GM23338 (cell line): ENCODE results near the gene USP46. TPM values are rescaled to one million over a fixed set of nuclear protein-coding genes. Genes with fewer than 3 reads are reported as not detected.

Experiments used
- ATAC-seq: fragments of 200-7000 bp; cut with Tn5 transposase; 3 replicates; pipeline ENCODE4 v1.9.1; 2020
- DNase-seq: peaks from one replicate; pipeline ENCODE4 v3.0.0-alpha.2; 2015; ENCODE audit warnings: low spot score
- H2AFZ ChIP-seq: fragments of 200-600 bp; sonication (generic); 2 replicates; pipeline ENCODE4 v1.8.0; 2016; ENCODE audit warnings: antibody characterized with exemption, mild to moderate bottlenecking, moderate library complexity
- H3F3A ChIP-seq: fragments of 200-600 bp; sonication (generic); replicated peaks from 2 replicates; pipeline ENCODE4 v1.8.0; 2017; ENCODE audit warnings: antibody characterized with exemption, mixed run types, low read depth
- H3K27ac ChIP-seq: fragments of 200-600 bp; sonication (generic); 2 replicates; pipeline ENCODE4 v1.6.1; 2016; ENCODE audit warnings: low read depth
- H3K27me3 ChIP-seq: fragments of 200-600 bp; sonication (generic); 2 replicates; pipeline ENCODE4 v1.8.0; 2016; ENCODE audit warnings: mild to moderate bottlenecking, mixed run types, moderate library complexity; ENCODE audit not compliant: insufficient read depth
- H3K36me3 ChIP-seq: fragments of 200-600 bp; sonication (generic); 2 replicates; pipeline ENCODE4 v1.8.0; 2016; ENCODE audit warnings: mild to moderate bottlenecking; ENCODE audit not compliant: insufficient read depth
- H3K4me1 ChIP-seq: fragments of 200-600 bp; sonication (generic); 2 replicates; pipeline ENCODE4 v1.8.0; 2016; ENCODE audit warnings: mild to moderate bottlenecking, moderate library complexity; ENCODE audit not compliant: insufficient read depth
- H3K4me2 ChIP-seq: fragments of 200-600 bp; sonication (generic); 2 replicates; pipeline ENCODE4 v1.7.1; 2017; ENCODE audit warnings: mixed run types
- H3K4me3 ChIP-seq: fragments of 200-600 bp; sonication (generic); 2 replicates; pipeline ENCODE4 v1.6.1; 2016; ENCODE audit warnings: mixed run types
- H3K79me2 ChIP-seq: fragments of 200-600 bp; sonication (generic); replicated peaks from 2 replicates; pipeline ENCODE4 v1.8.0; 2017; ENCODE audit warnings: mild to moderate bottlenecking; ENCODE audit not compliant: insufficient read depth
- H3K9me2 ChIP-seq: fragments of 200-600 bp; sonication (generic); 2 replicates; pipeline ENCODE4 v1.8.0; 2017; ENCODE audit not compliant: insufficient read depth
- H4K20me1 ChIP-seq: fragments of 200-600 bp; sonication (generic); replicated peaks from 2 replicates; pipeline ENCODE4 v1.8.0; 2017; ENCODE audit warnings: mild to moderate bottlenecking; ENCODE audit not compliant: insufficient read depth
- H3K27ac Mint-ChIP-seq: 2 replicates; pipeline ENCODE4 v1.8.0; 2020; ENCODE audit warnings: inconsistent platforms, mild to moderate bottlenecking, moderate library complexity, mixed read lengths
- H3K27me3 Mint-ChIP-seq: 3 replicates; pipeline ENCODE4 v1.8.0; 2022; ENCODE audit warnings: low read depth, mild to moderate bottlenecking, moderate library complexity, mixed read lengths, inconsistent platforms; ENCODE audit not compliant: insufficient read depth, poor library complexity
- H3K36me3 Mint-ChIP-seq: 3 replicates; pipeline ENCODE4 v1.8.0; 2021; ENCODE audit warnings: low read depth, mild to moderate bottlenecking, inconsistent platforms, moderate library complexity, mixed read lengths
- H3K4me1 Mint-ChIP-seq: 3 replicates; pipeline ENCODE4 v1.8.0; 2020; ENCODE audit warnings: mild to moderate bottlenecking, inconsistent platforms, mixed read lengths
- H3K4me3 Mint-ChIP-seq: 3 replicates; pipeline ENCODE4 v1.8.0; 2021; ENCODE audit warnings: moderate library complexity, mild to moderate bottlenecking, inconsistent platforms, mixed read lengths
- H3K9me3 Mint-ChIP-seq: 3 replicates; pipeline ENCODE4 v1.8.0; 2020; ENCODE audit warnings: moderate library complexity, mild to moderate bottlenecking, inconsistent platforms, mixed read lengths
- CREB1 ChIP-seq: fragments of 250-450 bp; sonication (Bioruptor Pico); IDR thresholded peaks from 2 replicates; pipeline ENCODE4 v1.5.0; 2020; ENCODE audit warnings: low read depth, mild to moderate bottlenecking, moderate library complexity
- EZH2 ChIP-seq: fragments of 200-600 bp; sonication (generic); IDR thresholded peaks from one replicate; pipeline ENCODE4 v1.8.0; 2017; ENCODE audit warnings: antibody characterized with exemption, mild to moderate bottlenecking, low read depth; ENCODE audit not compliant: unreplicated experiment
- JUNB ChIP-seq: IDR thresholded peaks from one replicate; pipeline ENCODE4 v1.6.1; 2016; ENCODE audit warnings: antibody characterized with exemption; ENCODE audit not compliant: unreplicated experiment
- NANOG ChIP-seq: IDR thresholded peaks from 2 replicates; pipeline ENCODE4 v1.6.1; 2016; ENCODE audit warnings: antibody characterized with exemption, borderline replicate concordance
- POLR2AphosphoS5 ChIP-seq: IDR thresholded peaks from 2 replicates; pipeline ENCODE4 v1.6.1; 2016; ENCODE audit warnings: antibody characterized with exemption, low read depth
- ZNF114 ChIP-seq: fragments of 250-450 bp; sonication (Bioruptor Pico); IDR thresholded peaks from 2 replicates; pipeline ENCODE4 v1.5.0; 2020; ENCODE audit warnings: mild to moderate bottlenecking, moderate library complexity
- ZNF331 ChIP-seq: fragments of 250-450 bp; sonication (Bioruptor Pico); IDR thresholded peaks from 2 replicates; pipeline ENCODE4 v1.5.0; 2020; ENCODE audit warnings: low read depth, mild to moderate bottlenecking, moderate library complexity
- polyA plus RNA-seq: library from polyadenylated mRNA; unstranded; fragments of >200 nt; fragmentation: Nextera tagmentation; extraction: Ambion mirVana; gene quantifications from 2 replicates; pipeline ENCODE4 v1.2.1, GENCODE V29; 2016
- total RNA-seq: library from RNA; depleted of rRNA; stranded (reverse); fragments of >200 nt; shearing (Covaris generic); gene quantifications from 2 replicates; pipeline ENCODE4 v1.2.3, GENCODE V29; 2014
- TF ChIP-seq, protein P1 (sequence below): IDR thresholded peaks from 2 replicates; pipeline ENCODE4 v1.6.1; 2016; ENCODE audit warnings: antibody characterized with exemption
- TF ChIP-seq, protein P2 (sequence below), 2 experiments: fragments of 200-600 bp in 1 of 2; sonication (generic) in 1 of 2; conservative IDR thresholded peaks; 2 replicates each; pipeline versions ENCODE4 v1.5.1 to v1.6.1; 2016 to 2017; ENCODE audit warnings: antibody characterized with exemption in 2 of 2, low read depth in 2 of 2, mild to moderate bottlenecking in 2 of 2, moderate library complexity in 1 of 2
- TF ChIP-seq, protein P3 (sequence below): IDR thresholded peaks from one replicate; pipeline ENCODE4 v1.6.1; 2018; ENCODE audit warnings: antibody characterized with exemption; ENCODE audit not compliant: unreplicated experiment
- TF ChIP-seq, protein P4 (sequence below): fragments of 250-450 bp; sonication (Bioruptor Pico); IDR thresholded peaks from 2 replicates; pipeline ENCODE4 v1.5.0; 2020; ENCODE audit warnings: mild to moderate bottlenecking, moderate library complexity

Gene USP46
- total and polyA plus RNA-seq, 2 experiments from 2014 or later: 40.5 to 59.4 TPM

DNA sequence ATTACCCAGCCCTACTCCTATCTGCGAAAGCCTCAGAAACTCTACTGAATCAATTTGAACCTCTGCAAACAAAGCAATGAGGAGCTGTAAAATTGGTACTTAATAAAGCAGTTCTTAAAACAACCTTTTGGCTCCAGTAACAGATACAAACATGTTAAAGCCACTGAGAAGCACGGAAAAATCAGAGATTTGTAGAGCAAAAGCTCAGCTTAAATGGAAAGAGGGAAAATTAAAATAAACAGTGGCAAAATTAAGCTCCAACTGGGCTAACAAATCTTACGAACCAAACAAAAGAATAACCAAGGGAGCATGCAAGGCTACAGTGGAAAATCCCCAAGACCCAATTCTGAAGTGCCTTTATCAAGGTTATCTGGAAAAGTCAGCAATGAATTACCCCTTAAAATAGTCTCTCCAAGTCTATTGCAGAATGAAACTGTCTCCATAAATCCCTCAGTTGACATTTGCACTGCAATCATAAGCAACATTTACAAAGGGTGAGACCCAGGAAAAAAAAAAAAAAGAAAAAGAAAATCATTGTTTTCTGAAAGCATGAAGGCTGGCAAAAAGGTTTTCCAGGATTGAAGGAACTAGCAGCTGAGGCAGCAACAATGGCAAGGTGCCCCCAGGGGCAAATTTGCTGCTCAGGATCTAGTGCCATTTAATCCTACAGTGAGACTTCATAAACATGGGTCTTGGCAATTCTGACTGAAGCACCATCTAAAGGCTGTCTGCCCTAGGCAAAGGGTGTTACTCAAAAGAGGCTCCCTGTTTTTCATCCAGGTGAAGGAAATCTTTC, 40.1 kb downstream of the USP46 start:
- Mint-ChIP-seq H3K4me1 (peaks cover 21% of the 10 kb centered on the region), H3K9me3 (no peaks in the 10 kb centered on the region), H3K4me3 (no peak overlapping the region), H3K36me3 (peaks cover 17% of the 10 kb centered on the region; the same call in 2 of the 3 replicates), H3K27ac (peak overlapping the region; percentile 49), H3K27me3 (no peaks in the 10 kb centered on the region)
- DNase-seq (no peak), ATAC-seq (no peak)
- no peaks in the 10 kb centered on the region for H3K27me3 ChIP-seq
- 0 out of 2 replicates have a peak, but pooled peaks cover 3% of the 10 kb centered on the region for H3K36me3 ChIP-seq
- no peak overlapping the region for H2AFZ ChIP-seq
- H3K27ac ChIP-seq: no peak overlapping the region
- H3K9me2 ChIP-seq: no peaks in the 10 kb centered on the region
- no peaks in the 10 kb centered on the region for H3F3A ChIP-seq
- TF ChIP-seq, protein P1, sequence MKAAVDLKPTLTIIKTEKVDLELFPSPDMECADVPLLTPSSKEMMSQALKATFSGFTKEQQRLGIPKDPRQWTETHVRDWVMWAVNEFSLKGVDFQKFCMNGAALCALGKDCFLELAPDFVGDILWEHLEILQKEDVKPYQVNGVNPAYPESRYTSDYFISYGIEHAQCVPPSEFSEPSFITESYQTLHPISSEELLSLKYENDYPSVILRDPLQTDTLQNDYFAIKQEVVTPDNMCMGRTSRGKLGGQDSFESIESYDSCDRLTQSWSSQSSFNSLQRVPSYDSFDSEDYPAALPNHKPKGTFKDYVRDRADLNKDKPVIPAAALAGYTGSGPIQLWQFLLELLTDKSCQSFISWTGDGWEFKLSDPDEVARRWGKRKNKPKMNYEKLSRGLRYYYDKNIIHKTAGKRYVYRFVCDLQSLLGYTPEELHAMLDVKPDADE: no peak
- no peak for TF ChIP-seq JUNB
- no peak for TF ChIP-seq ZNF331 (CRISPR knock-in tag)
- TF ChIP-seq, protein P2, sequence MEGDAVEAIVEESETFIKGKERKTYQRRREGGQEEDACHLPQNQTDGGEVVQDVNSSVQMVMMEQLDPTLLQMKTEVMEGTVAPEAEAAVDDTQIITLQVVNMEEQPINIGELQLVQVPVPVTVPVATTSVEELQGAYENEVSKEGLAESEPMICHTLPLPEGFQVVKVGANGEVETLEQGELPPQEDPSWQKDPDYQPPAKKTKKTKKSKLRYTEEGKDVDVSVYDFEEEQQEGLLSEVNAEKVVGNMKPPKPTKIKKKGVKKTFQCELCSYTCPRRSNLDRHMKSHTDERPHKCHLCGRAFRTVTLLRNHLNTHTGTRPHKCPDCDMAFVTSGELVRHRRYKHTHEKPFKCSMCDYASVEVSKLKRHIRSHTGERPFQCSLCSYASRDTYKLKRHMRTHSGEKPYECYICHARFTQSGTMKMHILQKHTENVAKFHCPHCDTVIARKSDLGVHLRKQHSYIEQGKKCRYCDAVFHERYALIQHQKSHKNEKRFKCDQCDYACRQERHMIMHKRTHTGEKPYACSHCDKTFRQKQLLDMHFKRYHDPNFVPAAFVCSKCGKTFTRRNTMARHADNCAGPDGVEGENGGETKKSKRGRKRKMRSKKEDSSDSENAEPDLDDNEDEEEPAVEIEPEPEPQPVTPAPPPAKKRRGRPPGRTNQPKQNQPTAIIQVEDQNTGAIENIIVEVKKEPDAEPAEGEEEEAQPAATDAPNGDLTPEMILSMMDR (conservative IDR thresholded peaks at IDR 0.05; ENCODE audit: low read depth in 2 of 2): no peak
- TF ChIP-seq CREB1 (CRISPR knock-in tag): no peak
- no peak for TF ChIP-seq EZH2
- TF ChIP-seq ZNF114 (CRISPR knock-in tag): no peak
- TF ChIP-seq NANOG: no peak
- TF ChIP-seq, protein P3, sequence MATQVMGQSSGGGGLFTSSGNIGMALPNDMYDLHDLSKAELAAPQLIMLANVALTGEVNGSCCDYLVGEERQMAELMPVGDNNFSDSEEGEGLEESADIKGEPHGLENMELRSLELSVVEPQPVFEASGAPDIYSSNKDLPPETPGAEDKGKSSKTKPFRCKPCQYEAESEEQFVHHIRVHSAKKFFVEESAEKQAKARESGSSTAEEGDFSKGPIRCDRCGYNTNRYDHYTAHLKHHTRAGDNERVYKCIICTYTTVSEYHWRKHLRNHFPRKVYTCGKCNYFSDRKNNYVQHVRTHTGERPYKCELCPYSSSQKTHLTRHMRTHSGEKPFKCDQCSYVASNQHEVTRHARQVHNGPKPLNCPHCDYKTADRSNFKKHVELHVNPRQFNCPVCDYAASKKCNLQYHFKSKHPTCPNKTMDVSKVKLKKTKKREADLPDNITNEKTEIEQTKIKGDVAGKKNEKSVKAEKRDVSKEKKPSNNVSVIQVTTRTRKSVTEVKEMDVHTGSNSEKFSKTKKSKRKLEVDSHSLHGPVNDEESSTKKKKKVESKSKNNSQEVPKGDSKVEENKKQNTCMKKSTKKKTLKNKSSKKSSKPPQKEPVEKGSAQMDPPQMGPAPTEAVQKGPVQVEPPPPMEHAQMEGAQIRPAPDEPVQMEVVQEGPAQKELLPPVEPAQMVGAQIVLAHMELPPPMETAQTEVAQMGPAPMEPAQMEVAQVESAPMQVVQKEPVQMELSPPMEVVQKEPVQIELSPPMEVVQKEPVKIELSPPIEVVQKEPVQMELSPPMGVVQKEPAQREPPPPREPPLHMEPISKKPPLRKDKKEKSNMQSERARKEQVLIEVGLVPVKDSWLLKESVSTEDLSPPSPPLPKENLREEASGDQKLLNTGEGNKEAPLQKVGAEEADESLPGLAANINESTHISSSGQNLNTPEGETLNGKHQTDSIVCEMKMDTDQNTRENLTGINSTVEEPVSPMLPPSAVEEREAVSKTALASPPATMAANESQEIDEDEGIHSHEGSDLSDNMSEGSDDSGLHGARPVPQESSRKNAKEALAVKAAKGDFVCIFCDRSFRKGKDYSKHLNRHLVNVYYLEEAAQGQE: no peak
- no peak for TF ChIP-seq POLR2AphosphoS5
- TF ChIP-seq, protein P4, sequence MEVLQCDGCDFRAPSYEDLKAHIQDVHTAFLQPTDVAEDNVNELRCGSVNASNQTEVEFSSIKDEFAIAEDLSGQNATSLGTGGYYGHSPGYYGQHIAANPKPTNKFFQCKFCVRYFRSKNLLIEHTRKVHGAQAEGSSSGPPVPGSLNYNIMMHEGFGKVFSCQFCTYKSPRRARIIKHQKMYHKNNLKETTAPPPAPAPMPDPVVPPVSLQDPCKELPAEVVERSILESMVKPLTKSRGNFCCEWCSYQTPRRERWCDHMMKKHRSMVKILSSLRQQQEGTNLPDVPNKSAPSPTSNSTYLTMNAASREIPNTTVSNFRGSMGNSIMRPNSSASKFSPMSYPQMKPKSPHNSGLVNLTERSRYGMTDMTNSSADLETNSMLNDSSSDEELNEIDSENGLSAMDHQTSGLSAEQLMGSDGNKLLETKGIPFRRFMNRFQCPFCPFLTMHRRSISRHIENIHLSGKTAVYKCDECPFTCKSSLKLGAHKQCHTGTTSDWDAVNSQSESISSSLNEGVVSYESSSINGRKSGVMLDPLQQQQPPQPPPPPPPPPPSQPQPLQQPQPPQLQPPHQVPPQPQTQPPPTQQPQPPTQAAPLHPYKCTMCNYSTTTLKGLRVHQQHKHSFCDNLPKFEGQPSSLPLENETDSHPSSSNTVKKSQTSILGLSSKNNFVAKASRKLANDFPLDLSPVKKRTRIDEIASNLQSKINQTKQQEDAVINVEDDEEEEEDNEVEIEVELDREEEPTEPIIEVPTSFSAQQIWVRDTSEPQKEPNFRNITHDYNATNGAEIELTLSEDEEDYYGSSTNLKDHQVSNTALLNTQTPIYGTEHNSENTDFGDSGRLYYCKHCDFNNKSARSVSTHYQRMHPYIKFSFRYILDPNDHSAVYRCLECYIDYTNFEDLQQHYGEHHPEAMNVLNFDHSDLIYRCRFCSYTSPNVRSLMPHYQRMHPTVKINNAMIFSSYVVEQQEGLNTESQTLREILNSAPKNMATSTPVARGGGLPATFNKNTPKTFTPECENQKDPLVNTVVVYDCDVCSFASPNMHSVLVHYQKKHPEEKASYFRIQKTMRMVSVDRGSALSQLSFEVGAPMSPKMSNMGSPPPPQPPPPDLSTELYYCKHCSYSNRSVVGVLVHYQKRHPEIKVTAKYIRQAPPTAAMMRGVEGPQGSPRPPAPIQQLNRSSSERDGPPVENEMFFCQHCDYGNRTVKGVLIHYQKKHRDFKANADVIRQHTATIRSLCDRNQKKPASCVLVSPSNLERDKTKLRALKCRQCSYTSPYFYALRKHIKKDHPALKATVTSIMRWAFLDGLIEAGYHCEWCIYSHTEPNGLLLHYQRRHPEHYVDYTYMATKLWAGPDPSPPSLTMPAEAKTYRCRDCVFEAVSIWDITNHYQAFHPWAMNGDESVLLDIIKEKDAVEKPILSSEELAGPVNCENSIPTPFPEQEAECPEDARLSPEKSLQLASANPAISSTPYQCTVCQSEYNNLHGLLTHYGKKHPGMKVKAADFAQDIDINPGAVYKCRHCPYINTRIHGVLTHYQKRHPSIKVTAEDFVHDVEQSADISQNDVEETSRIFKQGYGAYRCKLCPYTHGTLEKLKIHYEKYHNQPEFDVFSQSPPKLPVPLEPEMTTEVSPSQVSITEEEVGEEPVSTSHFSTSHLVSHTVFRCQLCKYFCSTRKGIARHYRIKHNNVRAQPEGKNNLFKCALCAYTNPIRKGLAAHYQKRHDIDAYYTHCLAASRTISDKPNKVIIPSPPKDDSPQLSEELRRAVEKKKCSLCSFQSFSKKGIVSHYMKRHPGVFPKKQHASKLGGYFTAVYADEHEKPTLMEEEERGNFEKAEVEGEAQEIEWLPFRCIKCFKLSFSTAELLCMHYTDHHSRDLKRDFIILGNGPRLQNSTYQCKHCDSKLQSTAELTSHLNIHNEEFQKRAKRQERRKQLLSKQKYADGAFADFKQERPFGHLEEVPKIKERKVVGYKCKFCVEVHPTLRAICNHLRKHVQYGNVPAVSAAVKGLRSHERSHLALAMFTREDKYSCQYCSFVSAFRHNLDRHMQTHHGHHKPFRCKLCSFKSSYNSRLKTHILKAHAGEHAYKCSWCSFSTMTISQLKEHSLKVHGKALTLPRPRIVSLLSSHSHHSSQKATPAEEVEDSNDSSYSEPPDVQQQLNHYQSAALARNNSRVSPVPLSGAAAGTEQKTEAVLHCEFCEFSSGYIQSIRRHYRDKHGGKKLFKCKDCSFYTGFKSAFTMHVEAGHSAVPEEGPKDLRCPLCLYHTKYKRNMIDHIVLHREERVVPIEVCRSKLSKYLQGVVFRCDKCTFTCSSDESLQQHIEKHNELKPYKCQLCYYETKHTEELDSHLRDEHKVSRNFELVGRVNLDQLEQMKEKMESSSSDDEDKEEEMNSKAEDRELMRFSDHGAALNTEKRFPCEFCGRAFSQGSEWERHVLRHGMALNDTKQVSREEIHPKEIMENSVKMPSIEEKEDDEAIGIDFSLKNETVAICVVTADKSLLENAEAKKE (CRISPR knock-in tag): no peak
- peaks cover 13% of the 10 kb centered on the region for H3K4me1 ChIP-seq
- H3K4me3 ChIP-seq: no peak overlapping the region
- H3K79me2 ChIP-seq: peaks cover 92% of the 10 kb centered on the region
- H3K4me2 ChIP-seq: peak overlapping the region; percentile 45; the same call in 1 of the 2 replicates
- no peaks in the 10 kb centered on the region; the same call in none of the 2 replicates for H4K20me1 ChIP-seq
